Neutrophil (primary cell): ENCODE measurements around the gene RTN3.

Experiments
- H3K27ac ChIP-seq: fragments of 200-600 bp; sonication (generic); 2 replicates; pipeline ENCODE4 v1.5.1; 2016; ENCODE audit warnings: mild to moderate bottlenecking, moderate library complexity
- H3K27me3 ChIP-seq: fragments of 200-600 bp; sonication (generic); 2 replicates; pipeline ENCODE4 v1.6.0; 2016; ENCODE audit warnings: mild to moderate bottlenecking
- H3K36me3 ChIP-seq: fragments of 200-600 bp; sonication (generic); 2 replicates; pipeline ENCODE4 v1.5.1; 2017
- H3K4me1 ChIP-seq, 2 experiments: fragments of 200-600 bp in 1 of 2; sonication (generic) in 1 of 2; 1 replicate in 1 of 2; 2 replicates in 1 of 2; pipeline versions ENCODE4 v1.5.1 to v1.6.1; 2013 to 2016; ENCODE audit warnings: low read depth in 1 of 2, low read length in 1 of 2, mild to moderate bottlenecking in 1 of 2, moderate library complexity in 1 of 2; ENCODE audit not compliant: control insufficient read depth in 1 of 2, insufficient read depth in 1 of 2
- H3K4me3 ChIP-seq, 2 experiments: fragments of 200-600 bp in 1 of 2; sonication (generic) in 1 of 2; 1 replicate in 1 of 2; 2 replicates in 1 of 2; pipeline ENCODE4 v1.5.1; 2013 to 2016; ENCODE audit warnings: low read depth in 1 of 2, low read length in 1 of 2, mild to moderate bottlenecking in 1 of 2, moderate library complexity in 1 of 2
- H3K9me3 ChIP-seq: fragments of 200-600 bp; sonication (generic); 2 replicates; pipeline ENCODE4 v1.5.1; 2016
- TF ChIP-seq, protein P1 (sequence below): fragments of 200-600 bp; sonication (generic); IDR thresholded peaks from 2 replicates; pipeline ENCODE4 v1.5.1; 2016; ENCODE audit warnings: antibody characterized with exemption

Gene RTN3

DNA sequence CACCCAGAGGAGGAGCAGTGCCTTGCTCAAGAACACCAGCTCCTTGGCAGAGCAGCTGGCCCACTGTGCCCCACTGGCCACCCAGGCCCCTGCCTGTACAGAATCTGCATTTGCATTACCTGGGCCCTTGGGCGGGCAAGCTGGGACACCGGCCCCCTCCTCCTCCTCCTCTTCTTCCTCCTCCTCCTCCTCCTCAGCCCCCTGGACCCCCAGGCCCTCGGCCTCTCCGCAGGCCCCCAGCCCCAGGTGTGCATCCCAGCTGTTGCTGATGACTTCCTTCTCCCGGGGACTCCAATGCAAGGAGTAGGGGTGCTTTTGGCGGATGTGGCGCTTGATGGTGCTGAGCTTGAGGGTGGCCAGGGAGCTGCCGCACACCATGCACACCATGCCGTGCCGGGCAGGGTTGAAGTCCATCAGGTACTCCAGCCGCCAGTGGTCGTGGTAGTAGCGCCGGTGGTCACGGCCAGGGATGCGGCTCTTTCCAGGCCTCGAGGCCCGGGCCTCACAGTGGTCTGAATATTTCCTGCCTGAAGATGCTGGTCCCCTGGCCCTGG is 84.5 kb downstream of the RTN3 start:
- Histone ChIP-seq H3K4me1 (peaks cover 15 to 23% of the 10 kb centered on the region in 2 experiments), H3K4me3 (no peak overlapping the region), H3K36me3 (peaks cover 6% of the 10 kb centered on the region), H3K27me3 (peaks cover 46% of the 10 kb centered on the region), H3K9me3 (no peaks in the 10 kb centered on the region), H3K27ac (no peak overlapping the region)
- TF ChIP-seq, protein P1, sequence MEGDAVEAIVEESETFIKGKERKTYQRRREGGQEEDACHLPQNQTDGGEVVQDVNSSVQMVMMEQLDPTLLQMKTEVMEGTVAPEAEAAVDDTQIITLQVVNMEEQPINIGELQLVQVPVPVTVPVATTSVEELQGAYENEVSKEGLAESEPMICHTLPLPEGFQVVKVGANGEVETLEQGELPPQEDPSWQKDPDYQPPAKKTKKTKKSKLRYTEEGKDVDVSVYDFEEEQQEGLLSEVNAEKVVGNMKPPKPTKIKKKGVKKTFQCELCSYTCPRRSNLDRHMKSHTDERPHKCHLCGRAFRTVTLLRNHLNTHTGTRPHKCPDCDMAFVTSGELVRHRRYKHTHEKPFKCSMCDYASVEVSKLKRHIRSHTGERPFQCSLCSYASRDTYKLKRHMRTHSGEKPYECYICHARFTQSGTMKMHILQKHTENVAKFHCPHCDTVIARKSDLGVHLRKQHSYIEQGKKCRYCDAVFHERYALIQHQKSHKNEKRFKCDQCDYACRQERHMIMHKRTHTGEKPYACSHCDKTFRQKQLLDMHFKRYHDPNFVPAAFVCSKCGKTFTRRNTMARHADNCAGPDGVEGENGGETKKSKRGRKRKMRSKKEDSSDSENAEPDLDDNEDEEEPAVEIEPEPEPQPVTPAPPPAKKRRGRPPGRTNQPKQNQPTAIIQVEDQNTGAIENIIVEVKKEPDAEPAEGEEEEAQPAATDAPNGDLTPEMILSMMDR: no peak

DNA sequence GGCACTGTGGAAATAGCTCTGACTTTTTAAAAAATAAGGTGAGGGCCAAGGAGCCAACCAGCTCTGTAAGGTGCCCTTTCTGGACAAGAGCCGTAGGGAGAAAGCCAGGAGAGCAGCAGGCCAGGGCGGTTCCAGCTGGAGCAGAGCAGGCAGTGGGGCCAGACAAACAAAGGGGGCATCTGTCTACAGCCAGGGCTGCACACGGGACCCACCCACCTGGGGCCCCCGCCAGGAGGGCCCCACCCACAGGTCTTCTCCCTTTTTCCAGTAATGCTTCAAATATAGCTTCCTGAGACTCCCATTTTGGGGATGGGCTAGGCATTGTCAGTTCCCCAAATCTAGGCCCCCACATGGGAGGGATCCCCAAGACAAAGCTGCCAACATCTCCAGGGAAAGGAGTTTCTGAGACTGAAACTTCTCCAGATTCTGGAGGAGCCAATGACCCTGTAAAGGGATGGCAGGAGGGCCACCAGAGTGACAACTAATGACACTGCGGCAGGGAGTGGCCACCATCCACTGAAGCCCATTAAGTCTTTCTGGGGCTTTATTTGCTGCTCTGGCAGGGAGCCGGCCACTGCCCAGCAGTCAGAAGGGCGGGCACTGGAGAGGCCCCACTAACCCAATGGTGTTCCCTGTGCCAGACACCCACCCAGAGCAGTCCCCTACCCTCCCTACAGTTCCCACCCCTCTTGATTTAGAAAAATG is 85.4 kb downstream of the RTN3 start:
- Histone ChIP-seq H3K4me3 (no peak overlapping the region), H3K27ac (no peak overlapping the region), H3K27me3 (peaks cover 55% of the 10 kb centered on the region), H3K4me1 (peaks cover 15 to 23% of the 10 kb centered on the region in 2 experiments), H3K36me3 (no peaks in the 10 kb centered on the region), H3K9me3 (no peaks in the 10 kb centered on the region)
- TF ChIP-seq, protein P1: no peak

DNA sequence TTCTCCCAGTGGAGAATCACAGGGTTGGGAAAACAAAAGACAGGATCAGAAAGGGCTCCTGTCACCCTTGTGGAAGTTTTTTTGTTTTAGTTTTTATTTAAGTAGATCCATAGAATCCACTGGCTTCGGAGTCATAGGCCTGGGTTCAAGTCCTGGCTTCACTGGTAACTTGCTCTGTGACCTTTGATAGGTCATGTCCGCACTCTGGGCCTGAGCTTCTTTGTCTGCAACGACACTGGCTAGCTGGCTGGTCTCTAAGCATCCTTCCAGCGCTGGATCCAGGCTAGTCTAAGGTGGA is 85.9 kb downstream of the RTN3 start:
- TF ChIP-seq, protein P1: no peak
- H3K4me1 ChIP-seq: peaks cover 15 to 23% of the 10 kb centered on the region in 2 experiments
- no peak overlapping the region for H3K27ac ChIP-seq
- no peaks in the 10 kb centered on the region for H3K36me3 ChIP-seq
- peaks cover 60% of the 10 kb centered on the region for H3K27me3 ChIP-seq
- peak overlapping the region; percentile 77 for H3K4me3 ChIP-seq
- no peaks in the 10 kb centered on the region for H3K9me3 ChIP-seq

DNA sequence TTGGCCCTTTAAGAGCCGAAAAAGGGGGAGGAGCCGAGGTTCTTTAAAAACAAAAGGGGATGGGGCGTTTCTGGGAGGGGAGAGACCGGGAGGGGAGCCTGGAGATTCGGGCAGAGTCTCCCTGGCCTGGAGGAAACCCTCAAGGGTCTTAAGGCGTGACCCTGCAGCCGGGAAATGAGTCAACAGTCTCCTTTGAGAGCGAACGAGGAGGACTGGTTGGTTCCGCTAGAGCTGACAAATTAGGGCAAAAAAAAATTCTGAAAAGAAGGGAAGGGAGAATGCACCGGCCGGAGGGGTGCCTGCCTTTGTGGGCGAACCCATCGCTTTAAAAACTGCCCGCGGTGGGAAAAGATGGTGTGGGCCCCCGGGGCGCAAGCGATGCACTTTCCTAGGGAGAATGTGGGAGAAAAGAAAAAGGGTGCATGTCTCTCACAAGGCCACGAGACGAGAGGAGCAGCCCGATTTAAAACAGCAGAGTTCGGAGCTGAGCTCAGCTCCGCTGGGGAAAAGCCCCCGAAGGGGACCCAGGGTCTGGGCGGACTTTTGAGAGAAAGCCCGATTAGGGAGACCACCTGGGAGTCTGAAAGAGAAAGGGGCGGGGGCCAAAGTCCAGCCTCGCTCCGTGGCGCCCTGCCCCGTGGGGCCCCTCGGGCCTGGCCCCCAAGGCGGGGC is 86.4 kb downstream of the RTN3 start:
- no peaks in the 10 kb centered on the region for H3K36me3 ChIP-seq
- peak overlapping the region; percentile 77 for H3K4me3 ChIP-seq
- peaks cover 15 to 23% of the 10 kb centered on the region in 2 experiments for H3K4me1 ChIP-seq
- H3K9me3 ChIP-seq: no peaks in the 10 kb centered on the region
- H3K27me3 ChIP-seq: peaks cover 65% of the 10 kb centered on the region
- no peak overlapping the region for H3K27ac ChIP-seq
- TF ChIP-seq, protein P1: no peak

DNA sequence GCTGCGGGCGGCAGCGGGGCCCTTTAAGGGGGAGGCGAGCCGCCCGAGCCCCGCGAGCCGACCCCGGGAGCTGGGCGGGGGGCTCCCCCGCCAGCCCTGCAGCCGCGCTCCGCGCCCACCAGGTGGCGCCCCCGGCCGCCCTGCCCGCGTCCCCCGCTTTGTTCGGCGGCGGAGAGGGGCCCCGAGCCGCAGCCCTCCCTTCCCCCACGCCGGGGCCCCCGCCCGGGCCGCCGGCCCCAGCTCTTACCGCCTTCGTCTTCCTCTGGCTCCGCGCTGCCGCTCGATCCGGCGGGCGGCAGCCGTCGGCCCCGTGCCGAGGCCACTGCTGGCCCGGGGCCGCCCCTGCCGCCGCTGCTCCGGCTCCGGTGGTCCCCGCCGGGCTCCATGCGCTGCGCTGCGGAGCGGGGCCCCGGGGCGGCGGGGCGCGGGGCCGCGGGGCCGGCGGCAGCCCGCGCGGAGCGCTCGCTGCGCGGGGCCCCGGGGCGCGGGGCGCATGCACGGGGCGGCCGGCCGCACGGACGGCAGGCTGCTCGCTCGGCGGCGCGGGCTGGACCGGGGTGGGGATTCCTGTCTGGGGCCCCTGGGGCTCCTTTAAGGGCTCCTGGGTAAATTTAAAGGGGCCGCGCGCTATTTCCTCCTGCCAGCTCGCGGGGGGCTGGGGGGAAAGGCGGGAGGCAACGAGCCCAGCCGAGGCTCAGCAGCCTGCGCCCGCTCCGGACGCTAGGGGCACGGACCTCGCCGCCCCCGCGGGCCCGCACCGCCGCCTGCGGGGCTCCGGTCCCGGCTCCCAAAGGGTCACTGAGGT is 87.1 kb downstream of the RTN3 start, which contains the start of gene ZFTA:
ZFTA (minus strand) TSS at position 539 of the 805 bp plus-strand sequence; CDS start at position 386, 153 bp downstream.
- no peaks in the 10 kb centered on the region for H3K9me3 ChIP-seq
- TF ChIP-seq, protein P1: peak; percentile 80
- peaks cover 72% of the 10 kb centered on the region for H3K27me3 ChIP-seq
- H3K4me1 ChIP-seq: peaks cover 15 to 23% of the 10 kb centered on the region in 2 experiments
- H3K27ac ChIP-seq: no peak within 1 kb of the TSS
- H3K36me3 ChIP-seq: no peaks in the 10 kb centered on the region
- H3K4me3 ChIP-seq: peak within 1 kb of the TSS; percentile 77
